HG03457 (cell line): Measurements from ENCODE around the gene DENND5A.

Experiments
- ATAC-seq: cut with Tn5 transposase; IDR thresholded peaks from one replicate; pipeline ENCODE4 v1.9.1; 2021; ENCODE audit warnings: moderate number of reproducible peaks; ENCODE audit not compliant: unreplicated experiment

DENND5A gene

DNA sequence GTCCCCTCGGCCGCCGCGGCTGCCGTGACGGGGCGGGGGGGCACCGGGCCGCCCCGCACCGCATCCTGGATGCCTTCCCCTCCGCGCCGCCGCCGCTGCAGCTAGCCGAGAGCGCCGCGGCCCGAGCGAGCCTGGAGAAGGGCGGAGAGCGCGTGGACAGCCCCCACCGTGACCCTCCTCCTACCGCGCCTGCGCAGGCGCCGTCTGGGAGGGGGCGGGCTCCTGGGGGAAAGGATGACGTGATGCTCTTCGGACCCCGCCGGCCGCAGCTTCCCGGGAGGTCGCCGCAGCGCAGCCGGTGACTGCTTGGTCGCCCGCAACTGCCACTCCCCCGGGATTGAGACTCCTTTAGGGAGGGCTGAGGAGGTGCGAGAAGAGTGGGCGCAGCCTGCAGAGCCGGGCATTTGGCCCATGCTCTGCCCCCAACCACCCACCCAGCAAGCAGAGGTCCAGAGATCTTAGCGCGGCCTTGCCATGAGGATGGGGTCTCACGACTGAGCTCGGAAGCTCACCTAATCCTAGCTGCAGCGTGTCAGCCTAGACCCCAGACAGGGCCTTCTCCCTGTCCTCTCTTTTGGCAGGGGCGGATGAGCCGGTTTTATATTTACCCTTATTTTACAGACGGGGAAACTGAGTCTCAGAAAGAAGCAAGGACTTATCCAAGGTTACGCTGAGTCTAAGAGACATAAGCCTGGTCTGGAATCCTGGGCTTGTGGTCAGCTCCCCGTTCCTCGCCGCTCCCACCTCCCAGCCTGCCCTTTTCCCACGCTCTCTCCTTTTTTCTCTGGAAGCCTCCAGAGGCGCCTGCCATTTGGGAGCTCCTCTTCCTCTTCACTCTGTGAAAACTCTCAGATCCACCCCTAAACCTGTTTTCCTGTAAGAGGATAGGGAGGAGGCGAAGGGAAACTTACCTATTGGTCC lies at the start of gene DENND5A:
Gene DENND5A (minus strand): TSS at position 140 of the 921 bp plus-strand sequence. CDS start 281 bp downstream, outside the sequence.
- ATAC-seq, result no peak

DNA sequence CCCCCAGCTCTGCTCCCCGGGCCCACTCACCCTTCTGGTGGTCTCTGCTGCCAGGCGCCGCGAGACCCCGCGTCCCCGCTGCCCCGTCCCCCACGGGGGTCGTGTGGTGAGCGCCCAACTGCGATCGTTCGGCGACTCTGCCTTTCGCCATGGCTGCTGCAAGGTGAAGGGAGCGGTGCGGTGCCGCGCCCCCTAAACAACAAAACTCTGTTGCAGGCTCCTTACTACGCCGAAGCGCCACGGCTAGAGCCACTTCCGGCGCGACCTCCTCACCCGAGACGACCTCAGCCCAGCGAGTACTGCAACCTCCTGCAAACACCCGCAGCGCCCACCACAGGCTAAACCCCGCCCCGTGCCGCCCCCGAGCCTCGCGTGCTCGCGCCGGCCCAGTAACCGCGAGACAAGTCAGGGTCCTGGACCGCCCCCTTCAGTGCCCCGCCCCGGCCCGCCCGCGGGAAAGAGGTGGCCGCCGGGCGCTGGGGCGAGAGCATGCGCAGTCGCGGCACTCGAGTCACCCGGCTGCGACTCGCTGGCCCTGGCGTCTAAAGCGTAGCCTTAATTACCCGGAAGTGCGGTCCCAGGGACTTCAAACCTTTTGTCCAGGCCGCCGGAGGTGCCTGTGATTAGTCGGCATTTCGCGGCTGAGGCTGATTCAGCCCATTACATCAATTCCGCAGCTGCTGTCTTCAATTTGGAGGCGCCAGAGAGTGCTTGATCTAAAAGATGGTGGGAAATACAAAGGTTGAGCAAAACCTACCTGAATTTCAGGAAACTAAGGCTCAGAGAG lies 49.3 kb upstream of the DENND5A start, which contains the start of gene TMEM41B:
Gene TMEM41B (minus strand): TSS at position 303 of the 787 bp plus-strand sequence. CDS start 152 bp downstream, at position 151.
- ATAC-seq, result peak; percentile 94

DNA sequence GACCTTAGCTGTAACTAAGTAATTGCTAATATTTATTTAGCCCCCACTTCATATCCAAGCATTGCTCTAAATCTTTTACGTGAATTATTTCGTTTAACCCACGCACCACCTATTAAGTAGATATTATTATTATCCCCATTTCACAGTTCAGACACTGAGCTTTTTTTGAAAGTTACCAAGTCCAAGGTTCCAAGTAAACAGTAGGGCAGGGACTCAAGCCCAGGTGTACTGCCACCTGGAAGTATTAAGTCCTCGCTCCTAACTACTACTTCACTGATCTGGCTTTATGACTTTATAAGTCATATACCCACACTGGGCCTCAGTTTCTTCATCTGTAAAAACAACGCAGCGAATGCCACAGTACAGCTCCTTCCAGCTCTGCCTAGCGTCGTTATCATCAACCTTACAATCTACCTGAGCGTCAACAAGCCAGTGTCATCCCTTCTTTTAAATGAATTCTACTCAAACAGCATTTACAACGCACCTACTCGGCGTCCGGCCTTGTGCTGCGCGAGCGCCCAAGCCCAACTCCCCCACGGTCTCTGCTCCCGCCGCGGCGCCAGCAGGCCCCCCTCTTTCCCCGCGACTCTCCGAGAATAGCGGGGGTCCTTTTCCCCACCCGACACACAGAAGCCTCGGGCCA lies 48.6 kb upstream of the DENND5A start:
- no peak for ATAC-seq

DNA sequence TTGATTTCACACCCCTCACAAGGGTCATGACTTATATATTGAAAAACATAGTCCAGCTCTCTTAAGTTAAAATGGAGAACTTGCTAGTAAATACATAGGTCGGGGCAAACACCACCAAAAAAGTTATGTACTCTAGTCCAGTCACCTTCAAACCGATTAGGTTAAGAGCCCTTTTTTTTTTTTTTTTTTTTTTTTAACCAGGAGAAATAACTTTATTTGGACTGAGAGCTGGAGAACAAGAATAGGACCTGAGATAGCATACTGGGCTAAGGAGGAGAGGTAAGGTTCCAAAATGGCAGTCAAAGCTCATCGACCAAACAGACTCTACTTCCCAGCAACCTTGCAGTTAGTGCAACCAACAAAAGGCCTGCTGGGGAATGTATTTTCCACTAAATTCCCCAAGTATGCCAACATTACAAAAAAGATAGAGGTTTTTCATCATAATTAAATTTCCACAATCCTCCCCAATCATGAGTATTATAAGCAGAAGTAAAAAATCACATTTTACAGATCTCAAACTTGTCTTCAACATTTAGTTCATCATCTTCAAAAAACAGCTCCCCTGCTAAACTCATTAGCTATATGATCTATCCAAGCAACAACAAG lies 45.4 kb upstream of the DENND5A start:
- ATAC-seq, result no peak

DNA sequence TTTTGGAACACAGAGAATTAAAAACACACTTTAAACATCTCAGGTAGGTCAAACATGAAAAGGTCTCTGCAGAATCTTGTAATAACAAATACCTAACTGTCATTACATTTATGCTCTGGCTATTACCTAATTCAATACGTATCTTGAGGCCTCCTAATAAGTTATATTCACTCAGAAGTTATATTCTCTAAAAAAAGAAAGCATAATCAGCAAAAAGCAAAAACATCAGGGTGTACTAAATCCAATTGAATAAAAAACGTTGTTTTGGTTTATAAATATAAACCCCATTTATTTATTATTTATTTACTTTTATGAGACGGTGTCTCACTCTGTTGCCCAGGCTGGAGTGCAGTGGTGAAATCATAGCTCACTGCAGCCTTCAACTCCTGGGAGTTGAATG lies 39.0 kb upstream of the DENND5A start:
- ATAC-seq, result no peak

DNA sequence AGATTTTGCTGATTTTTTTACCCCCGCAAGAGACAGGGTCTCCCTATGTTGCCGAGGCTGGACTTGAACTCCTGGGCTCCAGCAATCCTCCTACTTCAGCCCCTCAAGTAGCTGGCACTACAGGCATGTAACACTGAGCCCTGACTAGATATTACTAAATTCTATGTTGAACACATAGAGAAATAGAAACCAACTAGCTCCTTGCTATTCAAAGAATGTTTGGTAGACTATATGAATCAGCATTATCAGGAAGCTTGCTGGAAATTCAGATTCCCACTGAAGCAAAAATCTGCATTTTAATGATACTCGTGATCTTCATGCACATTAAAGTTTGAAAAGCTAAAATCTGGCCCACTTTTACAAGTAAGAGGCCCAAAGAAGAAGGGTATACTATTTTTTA lies 37.3 kb upstream of the DENND5A start:
- no peak for ATAC-seq

DNA sequence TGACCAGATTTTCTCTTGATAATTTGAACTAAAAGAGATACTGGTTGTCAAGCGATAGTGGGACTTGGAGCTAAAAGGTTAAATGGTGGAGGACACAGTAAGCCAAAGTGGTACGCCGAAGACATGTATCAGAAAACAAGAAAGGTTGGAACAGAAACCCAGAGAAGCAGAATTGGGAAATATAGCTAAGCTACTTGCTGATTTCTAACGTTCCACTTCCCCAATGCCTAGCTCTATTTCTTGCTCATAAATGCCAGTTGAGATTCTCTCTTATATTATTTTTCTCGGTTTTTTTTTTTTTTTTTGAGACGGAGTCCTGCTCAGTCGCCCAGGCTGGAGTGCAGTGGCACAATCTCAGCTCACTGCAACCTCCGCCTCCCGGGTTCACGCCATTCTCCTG lies 36.6 kb upstream of the DENND5A start:
- no peak for ATAC-seq

DNA sequence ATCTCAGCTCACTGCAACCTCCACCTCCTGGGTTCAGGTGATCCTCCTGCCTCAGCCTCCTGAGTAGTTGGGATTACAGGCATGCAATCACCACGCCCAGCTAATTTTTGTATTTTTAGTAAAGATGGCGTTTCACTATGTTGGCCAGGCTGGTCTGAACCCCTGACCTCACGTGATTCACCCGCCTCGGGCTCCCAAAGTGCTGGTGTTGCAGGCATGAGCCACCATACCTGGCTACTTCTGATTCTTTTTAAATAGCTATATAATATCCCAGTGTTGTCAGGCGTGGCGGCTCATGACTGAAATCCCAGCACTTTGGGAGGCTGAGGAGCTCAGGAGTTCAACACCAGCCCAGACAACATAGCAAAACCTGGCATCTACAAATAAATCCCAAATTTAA lies 28.5 kb upstream of the DENND5A start:
- no peak for ATAC-seq

DNA sequence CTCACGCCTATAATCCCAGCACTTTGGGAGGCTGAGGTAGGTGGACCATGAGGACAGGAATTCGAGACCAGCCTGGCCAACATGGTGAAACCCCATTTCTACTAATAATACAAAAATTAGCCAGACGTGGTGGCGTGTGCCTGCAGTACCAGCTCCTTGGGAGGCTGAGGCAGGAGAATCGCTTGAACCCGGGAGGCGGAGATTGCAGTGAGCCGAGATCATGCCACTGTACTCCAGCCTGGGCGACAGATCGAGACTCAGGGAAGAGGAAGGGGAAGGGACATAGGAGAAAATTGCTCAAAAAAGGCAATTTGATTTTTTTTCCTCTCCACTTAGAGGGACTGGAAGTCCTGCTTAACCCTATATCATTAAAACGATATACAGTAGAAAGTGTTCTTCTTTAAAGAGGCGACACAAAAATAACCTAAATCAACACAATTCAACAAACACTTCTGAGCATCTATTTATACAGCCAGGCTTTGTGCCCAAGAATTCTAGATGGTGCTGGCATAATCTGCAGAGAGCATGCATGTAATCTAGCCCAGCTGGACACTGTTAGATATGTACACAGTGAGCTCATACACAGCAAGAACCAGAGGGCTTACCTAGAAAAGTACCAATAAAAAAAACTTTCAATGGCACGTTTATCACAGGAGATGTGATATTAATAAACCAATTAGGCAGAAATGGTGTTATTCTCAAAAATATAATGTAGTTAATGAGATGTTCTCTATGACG lies 20.9 kb upstream of the DENND5A start:
- no peak for ATAC-seq

DNA sequence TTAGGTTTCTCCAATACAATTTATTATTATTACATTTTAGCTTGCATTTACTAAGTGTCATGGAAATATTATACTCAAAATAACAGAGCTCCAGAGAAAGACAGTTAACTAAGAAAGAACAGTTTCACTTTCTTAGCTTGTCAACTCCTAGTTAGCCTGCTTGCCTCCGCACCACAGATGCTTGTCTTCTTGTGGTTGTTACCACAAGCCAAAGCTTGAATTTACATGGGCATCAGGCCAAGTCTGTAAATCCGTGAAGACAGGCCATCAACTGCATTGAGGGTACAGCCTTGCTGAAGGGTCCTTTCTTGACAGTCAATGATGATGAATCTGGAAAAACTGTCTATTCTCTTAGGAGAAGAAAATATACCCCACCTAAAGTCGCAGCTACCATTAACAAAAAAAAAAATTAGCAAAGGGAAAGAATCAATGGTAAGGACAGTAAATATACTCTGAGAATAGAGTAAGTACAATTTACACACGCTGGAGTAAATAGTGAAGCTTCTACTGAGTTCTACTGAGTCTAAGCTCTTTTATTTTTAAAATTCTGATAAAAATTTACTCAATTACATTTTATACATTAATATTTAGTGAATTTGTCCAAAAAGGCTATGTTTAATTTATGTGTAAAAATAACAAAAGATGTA lies 15.6 kb upstream of the DENND5A start:
- ATAC-seq, result no peak

DNA sequence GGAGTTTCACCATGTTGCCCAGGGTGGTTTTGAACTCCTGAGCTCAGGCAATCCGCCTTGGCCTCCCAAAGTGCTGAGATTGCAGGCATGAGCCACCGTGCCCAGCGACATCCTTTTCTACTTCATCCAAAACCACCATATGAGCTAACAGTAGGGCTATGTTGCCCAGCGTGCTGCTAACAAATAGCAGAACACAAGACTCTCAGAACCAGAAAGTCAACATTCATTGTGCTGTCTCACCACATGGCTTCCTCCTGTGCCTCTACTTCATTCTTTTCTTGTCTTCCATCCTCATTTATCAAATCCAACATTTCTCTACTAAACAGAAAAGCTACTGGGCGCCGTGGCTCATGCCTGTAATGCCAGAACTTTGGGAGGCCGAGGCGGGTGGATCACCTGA lies 12.0 kb upstream of the DENND5A start:
- no peak for ATAC-seq

DNA sequence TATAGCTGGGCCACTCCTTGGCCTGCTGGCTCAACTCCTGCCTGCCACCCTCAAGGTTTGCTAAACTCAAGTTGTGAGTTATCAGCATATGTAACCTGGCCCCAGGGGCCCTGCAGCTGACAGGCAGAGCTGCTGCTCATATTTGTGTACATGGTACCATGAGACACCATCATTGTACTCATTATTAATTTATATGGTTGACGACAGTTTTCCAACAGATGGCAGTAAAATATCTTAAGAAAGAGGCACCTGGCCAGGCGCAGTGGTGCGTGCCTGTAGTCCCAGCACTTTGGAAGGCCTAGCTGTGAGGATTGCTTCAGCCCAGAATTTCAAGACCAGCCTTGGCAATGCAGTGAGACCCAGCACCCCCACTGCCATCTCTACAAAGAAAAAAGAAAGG lies 11.4 kb upstream of the DENND5A start:
- ATAC-seq, result no peak

DNA sequence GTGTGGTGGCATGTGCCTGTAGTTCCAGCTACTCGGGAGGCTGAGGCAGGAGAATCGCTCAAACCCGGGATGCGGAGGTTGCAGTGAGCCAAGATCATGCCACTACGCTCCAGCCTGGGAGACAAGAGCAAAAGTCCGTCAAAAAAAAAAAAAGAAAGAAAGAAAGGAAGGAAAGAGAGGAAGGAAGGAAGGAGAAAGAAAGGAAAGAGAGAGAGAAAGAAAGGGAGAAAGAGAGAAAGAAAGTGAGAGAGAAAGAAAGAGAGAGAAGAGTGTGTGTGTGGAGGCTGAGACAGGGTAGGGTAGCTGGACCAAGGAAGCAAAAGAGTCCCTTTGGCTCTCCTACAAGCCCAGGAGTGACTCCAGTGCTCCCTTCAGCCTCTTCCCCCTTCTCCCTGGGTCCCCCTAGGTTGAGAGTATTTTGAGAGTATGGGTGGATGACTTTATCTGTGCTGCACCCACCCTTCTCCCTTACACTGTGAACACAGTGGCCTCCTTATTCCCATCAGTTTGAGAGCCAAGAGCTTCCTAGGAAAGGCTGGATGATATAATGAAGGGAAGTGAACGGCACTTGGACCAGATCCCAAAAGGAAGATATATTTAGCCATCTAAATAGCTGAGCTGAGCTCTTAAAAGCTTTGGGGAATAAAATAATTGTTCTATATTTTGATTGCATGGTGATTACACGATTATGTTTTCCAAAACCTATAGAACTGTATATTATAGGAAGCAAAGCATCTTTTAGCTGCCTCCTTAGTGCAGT lies 9.5 kb upstream of the DENND5A start:
- ATAC-seq, result no peak

DNA sequence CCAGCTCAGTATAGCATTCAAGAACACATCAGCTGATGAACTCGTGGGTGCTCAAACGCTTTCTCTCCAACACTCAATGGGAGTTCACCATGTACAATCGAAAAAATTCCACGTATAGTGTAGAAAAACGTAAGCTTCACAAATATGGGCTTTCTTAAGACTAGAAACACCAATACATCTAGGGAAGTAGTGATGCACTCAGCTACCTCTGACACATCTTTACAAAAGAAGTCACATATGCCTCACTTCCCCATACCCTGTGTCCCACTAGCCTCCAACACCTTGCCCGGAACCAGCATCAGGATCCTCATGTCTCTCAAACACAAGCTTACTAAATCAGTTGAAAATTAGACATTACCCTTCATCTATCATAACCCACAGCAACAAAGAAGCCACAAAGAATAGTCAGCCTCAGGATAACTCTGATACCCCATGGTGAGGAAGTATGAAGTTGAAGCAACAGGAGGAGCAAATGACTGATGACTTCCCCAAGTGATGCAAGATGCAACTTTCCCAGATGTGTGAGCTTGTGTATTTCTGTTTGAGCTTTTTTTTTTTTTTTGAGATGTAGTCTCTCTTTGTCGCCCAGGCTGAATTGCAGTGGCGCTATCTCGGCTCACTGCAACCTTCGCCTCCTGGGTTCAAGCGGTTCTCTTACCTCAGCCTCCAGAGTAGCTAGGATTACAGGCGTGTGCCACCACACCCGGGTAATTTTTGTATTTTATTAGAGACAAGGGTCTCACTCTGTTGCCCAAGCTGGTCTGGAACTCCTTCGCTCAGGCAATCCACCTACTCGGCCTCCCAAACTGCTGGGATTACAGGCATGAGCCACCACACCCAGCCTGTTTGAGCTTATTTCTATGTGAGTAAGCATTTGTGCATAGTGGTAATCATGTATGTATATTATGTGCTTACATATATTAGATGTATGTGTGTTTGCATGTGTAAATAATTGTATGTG lies 8.5 kb upstream of the DENND5A start:
- no peak for ATAC-seq

DNA sequence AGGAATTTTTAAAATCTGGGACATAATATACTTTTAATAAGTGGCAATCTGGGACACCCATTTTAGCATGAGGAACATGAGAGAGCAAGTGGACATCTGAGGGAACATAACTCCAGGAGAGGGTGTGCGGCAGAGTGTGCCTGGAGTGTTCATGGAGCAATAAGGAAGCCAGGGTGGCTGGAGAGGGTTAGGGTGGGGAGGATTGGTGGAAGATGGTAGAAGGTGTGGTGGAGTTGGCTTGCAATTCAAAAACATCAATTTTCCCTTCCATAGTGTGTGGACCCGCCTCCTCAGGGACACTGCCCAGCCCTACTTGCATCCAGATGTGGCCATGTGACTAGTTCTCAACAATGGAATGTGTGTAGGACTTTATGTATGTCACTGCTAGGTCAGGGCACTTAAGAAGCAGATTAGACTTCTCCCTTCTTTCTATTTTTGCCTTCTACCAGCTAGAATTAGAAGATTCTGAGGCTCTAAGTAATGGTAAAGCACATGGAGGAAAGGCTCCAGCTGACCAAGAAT lies 4.4 kb upstream of the DENND5A start:
- no peak for ATAC-seq

DNA sequence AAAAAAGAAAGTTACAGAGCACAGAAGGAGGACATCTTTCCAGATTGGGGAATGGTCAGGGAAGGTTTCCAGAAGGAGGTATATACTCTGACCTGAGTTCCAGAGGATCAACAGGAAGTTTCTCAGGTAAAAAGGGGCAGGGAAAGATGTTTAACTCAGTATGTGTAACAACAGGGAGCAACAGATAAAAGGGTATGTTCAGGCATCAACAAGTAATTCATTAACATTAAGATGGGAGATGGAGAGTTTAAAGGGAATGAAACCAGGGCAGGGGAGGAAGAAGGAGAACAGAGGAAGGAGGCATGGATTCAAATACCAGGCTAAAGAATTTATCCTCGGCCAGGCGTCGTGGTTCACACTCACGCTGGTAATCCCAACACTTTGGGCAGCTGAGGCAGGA lies 2.5 kb upstream of the DENND5A start:
- no peak for ATAC-seq

DNA sequence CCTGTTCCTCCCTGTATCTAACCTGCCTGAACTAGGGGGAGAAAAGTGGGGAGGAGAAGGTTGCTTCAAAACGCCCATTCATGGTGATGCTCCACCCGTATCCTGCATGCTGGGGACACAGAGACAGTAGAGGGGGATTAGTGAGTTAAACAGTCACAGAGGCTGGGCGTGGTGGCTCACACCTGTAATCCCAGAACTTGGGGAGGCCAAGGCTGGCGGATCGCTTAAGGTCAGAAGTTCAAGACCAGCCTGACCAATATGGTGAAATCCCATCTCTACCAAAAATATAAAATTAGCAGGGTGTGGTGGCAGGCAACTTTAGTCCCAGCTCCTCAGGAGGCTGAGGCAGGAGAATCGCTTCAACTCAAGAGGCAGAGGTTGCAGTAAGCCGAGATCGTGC lies 1.8 kb upstream of the DENND5A start:
- no peak for ATAC-seq
